GM12878 (cell line): ENCODE measurements around the gene CLRN1.

Source experiments
- CTCF ChIP-seq, 3 experiments: IDR thresholded peaks in 2 of 3; conservative IDR thresholded peaks in 1 of 3; 2 replicates each; pipeline ENCODE4 v1.5.1; 2011; ENCODE audit warnings: low read depth in 3 of 3, low read length in 3 of 3, mild to moderate bottlenecking in 3 of 3, control low read depth in 2 of 3, moderate library complexity in 2 of 3, inconsistent platforms in 1 of 3, mixed read lengths in 1 of 3; ENCODE audit not compliant: control insufficient read depth in 2 of 3, insufficient read depth in 1 of 3; ENCODE audit errors: extremely low read depth in 1 of 3
- PAX8 ChIP-seq: fragments of 450-650 bp; IDR thresholded peaks from 2 replicates; pipeline ENCODE4 v1.6.1; 2017; ENCODE audit warnings: mild to moderate bottlenecking, moderate library complexity
- PBX3 ChIP-seq: IDR thresholded peaks from 2 replicates; pipeline ENCODE4 v1.6.1; 2011; ENCODE audit warnings: mild to moderate bottlenecking, low read depth, low read length, moderate library complexity; ENCODE audit not compliant: insufficient replicate concordance
- POLR2A ChIP-seq: IDR thresholded peaks from 2 replicates; pipeline ENCODE4 v1.6.1; 2011; ENCODE audit warnings: low read depth, mild to moderate bottlenecking, low read length
- REST ChIP-seq: IDR thresholded peaks from 2 replicates; pipeline ENCODE4 v1.6.1; 2012; ENCODE audit warnings: mild to moderate bottlenecking, low read depth, low read length
- SKIL ChIP-seq: fragments of 450-650 bp; IDR thresholded peaks from 2 replicates; pipeline ENCODE4 v1.6.1; 2017; ENCODE audit warnings: mild to moderate bottlenecking, low read depth, inconsistent platforms; ENCODE audit not compliant: poor library complexity, severe bottlenecking
- SMC3 ChIP-seq: IDR thresholded peaks from 2 replicates; pipeline ENCODE4 v1.6.1; 2011; ENCODE audit warnings: low read length, improper control_type of control experiment, borderline replicate concordance

- TF ChIP-seq SKIL = no peak
- TF ChIP-seq SMC3 = no peak
- no peak for TF ChIP-seq PBX3
- no peak for TF ChIP-seq PAX8
- no peak for TF ChIP-seq POLR2A
- no peak for TF ChIP-seq REST
- TF ChIP-seq CTCF (IDR thresholded peaks at IDR 0.05 in 2 of 3, conservative IDR thresholded peaks at IDR 0.05 in 1 of 3; ENCODE audit: control insufficient read depth in 2 of 3, extremely low read depth in 1 of 3, insufficient read depth in 1 of 3, low read depth in 3 of 3, low read length in 3 of 3) = no peak
Observed at GRCh38 chr3:150876611-150877265, 95.8 kb downstream of the CLRN1 start.
